H1 (cell line): Measurements from ENCODE around the gene LRRFIP1. TPM values are rescaled to one million over a fixed set of nuclear protein-coding genes. Genes with fewer than 3 reads are reported as not detected.
A peak's percentile ranks its signal among the peaks of the same experiment; 100 is the strongest.

Experiments
- CTCF ChIA-PET: fragments of 300-600 bp; sonication (Branson Sonifier 250); formaldehyde crosslinking; loops from one replicate; lab custom pipeline; 2021; ENCODE audit not compliant: partially characterized antibody; lab: Charles Lee
- POLR2A ChIA-PET: fragments of 300-600 bp; sonication (Branson Sonifier 250); formaldehyde crosslinking; loops from one replicate; lab custom pipeline; 2021; ENCODE audit warnings: inconsistent platforms; ENCODE audit not compliant: partially characterized antibody; lab: Charles Lee
- DNase-seq, 2 experiments: peaks; one replicate each; pipeline versions ENCODE4 v3.0.0 to v3.0.0-alpha.2; 2010 to 2022; ENCODE audit warnings: low spot score in 2 of 2, low read depth in 1 of 2, mixed read lengths in 1 of 2
- FAIRE-seq: peaks from 2 replicates; lab custom pipeline; 2011; peaks lifted over from hg19 to GRCh38; lab: Jason Lieb, UNC
- H2AFZ ChIP-seq: 2 replicates; pipeline ENCODE4 v1.8.1; 2012; ENCODE audit warnings: low read length, inconsistent platforms
- H2AK5ac ChIP-seq: 2 replicates; pipeline ENCODE4 v1.6.1; 2013; ENCODE audit warnings: low read depth, low read length
- H2BK120ac ChIP-seq: replicated peaks from 2 replicates; pipeline ENCODE3; 2013; ENCODE audit warnings: low read depth, low read length, inconsistent platforms
- H2BK12ac ChIP-seq: 2 replicates; pipeline ENCODE4 v1.6.1; 2013; ENCODE audit warnings: low read depth, low read length
- H2BK15ac ChIP-seq: 2 replicates; pipeline ENCODE4 v1.6.1; 2013; ENCODE audit warnings: low read length
- H2BK20ac ChIP-seq: 2 replicates; pipeline ENCODE4 v1.6.1; 2013; ENCODE audit warnings: low read length
- H2BK5ac ChIP-seq: 2 replicates; pipeline ENCODE4 v1.6.1; 2013; ENCODE audit warnings: low read depth, low read length
- H3K14ac ChIP-seq: 2 replicates; pipeline ENCODE4 v1.6.1; 2013; ENCODE audit warnings: inconsistent platforms; ENCODE audit not compliant: insufficient read length
- H3K18ac ChIP-seq: 2 replicates; pipeline ENCODE4 v1.6.1; 2013; ENCODE audit warnings: low read length; ENCODE audit errors: extremely low read depth
- H3K23ac ChIP-seq: 2 replicates; pipeline ENCODE4 v1.6.1; 2013; ENCODE audit warnings: inconsistent platforms; ENCODE audit not compliant: insufficient read length
- H3K23me2 ChIP-seq: 2 replicates; pipeline ENCODE4 v1.6.1; 2013; ENCODE audit warnings: low read depth, low read length
- H3K27ac ChIP-seq: 2 replicates; pipeline ENCODE4 v1.6.1; 2011; ENCODE audit warnings: low read depth, low read length, inconsistent platforms
- H3K27me3 ChIP-seq, 4 experiments: replicated peaks in 1 of 4; 1 replicate in 1 of 4; 2 replicates in 3 of 4; pipeline versions ENCODE4 v1.6.1 to v1.8.1; 2011 to 2013; ENCODE audit warnings: low read length in 3 of 4, mild to moderate bottlenecking in 3 of 4, inconsistent platforms in 2 of 4, mixed read lengths in 2 of 4, moderate library complexity in 1 of 4; ENCODE audit not compliant: control insufficient read depth in 3 of 4, insufficient read depth in 3 of 4; ENCODE audit errors: extremely low read depth in 1 of 4
- H3K36me3 ChIP-seq, 4 experiments: 2 replicates each; pipeline versions ENCODE4 v1.6.1 to v1.8.1; 2011 to 2013; ENCODE audit warnings: mild to moderate bottlenecking in 4 of 4, low read length in 3 of 4, moderate library complexity in 2 of 4, control low read depth in 1 of 4, inconsistent platforms in 1 of 4; ENCODE audit not compliant: insufficient read depth in 4 of 4, control insufficient read depth in 2 of 4
- H3K4ac ChIP-seq: replicated peaks from 2 replicates; pipeline ENCODE3; 2013; ENCODE audit warnings: low read length, low read depth, mixed read lengths, inconsistent platforms; ENCODE audit not compliant: insufficient read length
- H3K4me1 ChIP-seq, 4 experiments: replicated peaks in 1 of 4; 1 replicate in 1 of 4; 2 replicates in 3 of 4; pipeline versions ENCODE4 v1.6.1 to v1.8.1; 2011 to 2013; ENCODE audit warnings: low read length in 3 of 4, inconsistent platforms in 2 of 4, mixed read lengths in 1 of 4; ENCODE audit not compliant: insufficient read depth in 4 of 4, control insufficient read depth in 3 of 4
- H3K4me2 ChIP-seq, 2 experiments: 2 replicates each; pipeline versions ENCODE4 v1.6.1 to v1.8.1; 2011 to 2013; ENCODE audit warnings: low read depth in 2 of 2, low read length in 2 of 2, control low read depth in 1 of 2, inconsistent platforms in 1 of 2, mild to moderate bottlenecking in 1 of 2; ENCODE audit not compliant: insufficient read depth in 1 of 2
- H3K4me3 ChIP-seq, 4 experiments: fragments of 200-600, 300-600 bp in 1 of 4; sonication (generic), shearing (Covaris generic), sonication (Bioruptor Twin) in 1 of 4; 2 replicates each; pipeline versions ENCODE4 v1.5.1 to v1.8.1; 2011 to 2016; ENCODE audit warnings: low read length in 4 of 4, low read depth in 3 of 4, control low read depth in 2 of 4, inconsistent platforms in 2 of 4, mild to moderate bottlenecking in 2 of 4, mixed read lengths in 1 of 4, moderate library complexity in 1 of 4; ENCODE audit not compliant: insufficient read depth in 2 of 4; ENCODE audit errors: extremely low read depth in 1 of 4
- H3K56ac ChIP-seq: replicated peaks from 2 replicates; pipeline ENCODE3; 2013; ENCODE audit warnings: low read depth, mild to moderate bottlenecking, mixed read lengths, low read length, inconsistent platforms; ENCODE audit not compliant: insufficient read length
- H3K79me1 ChIP-seq: 2 replicates; pipeline ENCODE4 v1.6.1; 2013; ENCODE audit warnings: low read depth, low read length, control low read depth
- H3K79me2 ChIP-seq, 2 experiments: 2 replicates each; pipeline versions ENCODE4 v1.6.1 to v1.8.1; 2012 to 2013; ENCODE audit warnings: low read length in 2 of 2, mild to moderate bottlenecking in 2 of 2, inconsistent platforms in 1 of 2; ENCODE audit not compliant: insufficient read depth in 2 of 2, control insufficient read depth in 1 of 2
- H3K9ac ChIP-seq, 4 experiments: replicated peaks in 1 of 4; 1 replicate in 1 of 4; 2 replicates in 3 of 4; pipeline versions ENCODE4 v1.6.1 to v1.8.1; 2011 to 2013; ENCODE audit warnings: low read depth in 3 of 4, low read length in 3 of 4, control low read depth in 2 of 4, mild to moderate bottlenecking in 2 of 4, moderate library complexity in 2 of 4, inconsistent platforms in 1 of 4; ENCODE audit errors: extremely low read depth in 1 of 4
- H3K9me3 ChIP-seq, 2 experiments: 2 replicates each; pipeline versions ENCODE4 v1.6.1 to v1.8.1; 2012 to 2013; ENCODE audit warnings: mild to moderate bottlenecking in 2 of 2, moderate library complexity in 2 of 2, control low read depth in 1 of 2, inconsistent platforms in 1 of 2, low read depth in 1 of 2, low read length in 1 of 2, mixed read lengths in 1 of 2; ENCODE audit not compliant: insufficient read depth in 2 of 2
- H4K20me1 ChIP-seq, 2 experiments: replicated peaks in 1 of 2; 2 replicates each; pipeline versions ENCODE3 to v1.8.1; 2011 to 2013; ENCODE audit warnings: inconsistent platforms in 2 of 2, low read length in 2 of 2, mild to moderate bottlenecking in 1 of 2; ENCODE audit not compliant: insufficient read depth in 2 of 2, control insufficient read depth in 1 of 2
- H4K5ac ChIP-seq: 2 replicates; pipeline ENCODE4 v1.6.1; 2013; ENCODE audit warnings: low read length, low read depth, mixed read lengths, inconsistent platforms; ENCODE audit not compliant: insufficient read length
- H4K8ac ChIP-seq: 2 replicates; pipeline ENCODE4 v1.8.0; 2013; ENCODE audit warnings: mild to moderate bottlenecking, moderate library complexity, low read length, inconsistent platforms; ENCODE audit not compliant: insufficient read depth; ENCODE audit errors: extremely low read depth
- H4K91ac ChIP-seq: replicated peaks from 2 replicates; pipeline ENCODE3; 2013; ENCODE audit warnings: low read length, mixed read lengths, inconsistent platforms; ENCODE audit not compliant: insufficient read length
- BCL11A ChIP-seq, 2 experiments: IDR thresholded peaks; one replicate each; pipeline ENCODE4 v1.6.1; 2011; ENCODE audit warnings: low read depth in 2 of 2, low read length in 2 of 2, mild to moderate bottlenecking in 2 of 2
- GTF2F1 ChIP-seq: IDR thresholded peaks from 2 replicates; pipeline ENCODE4 v1.6.1; 2012; ENCODE audit warnings: low read depth, low read length, improper control_type of control experiment, borderline replicate concordance
- KDM5A ChIP-seq: fragments of 200-600 bp; IDR thresholded peaks from 2 replicates; pipeline ENCODE4 v1.7.1; 2012; ENCODE audit warnings: mild to moderate bottlenecking, low read length, inconsistent platforms, mixed read lengths
- POLR2A ChIP-seq, 2 experiments: IDR thresholded peaks; 1 replicate in 1 of 2; 2 replicates in 1 of 2; pipeline ENCODE4 v1.6.1; 2011; ENCODE audit warnings: low read depth in 2 of 2, low read length in 2 of 2, mild to moderate bottlenecking in 2 of 2; ENCODE audit errors: control extremely low read depth in 1 of 2
- POLR2AphosphoS5 ChIP-seq: IDR thresholded peaks from 2 replicates; pipeline ENCODE4 v1.6.1; 2011; ENCODE audit warnings: low read depth, low read length
- SAP30 ChIP-seq: fragments of 300-600 bp; sonication (generic); IDR thresholded peaks from 2 replicates; pipeline ENCODE4 v1.7.1; 2012; ENCODE audit warnings: low read length, moderate library complexity, mild to moderate bottlenecking, inconsistent platforms; ENCODE audit not compliant: insufficient read depth, insufficient replicate concordance
- SP1 ChIP-seq: IDR thresholded peaks from 2 replicates; pipeline ENCODE4 v1.6.1; 2011; ENCODE audit warnings: low read depth, low read length
- WGBS, 2 experiments: shearing (Covaris generic) in 1 of 2; methylation state at CpG; one replicate each; pipeline versions ENCODE4 v1.1.6 to v1.1.7; 2013 to 2015; ENCODE audit warnings: low lambda C conversion rate in 2 of 2, mixed read lengths in 2 of 2, inconsistent platforms in 1 of 2, low coverage in 1 of 2, missing lambda C conversion rate in 1 of 2; ENCODE audit not compliant: insufficient replicate concordance in 2 of 2, insufficient coverage in 1 of 2, insufficient read length in 1 of 2; ENCODE audit errors: extremely low coverage in 1 of 2, missing lambda C conversion rate in 1 of 2; 5-methylcytosine and 5-hydroxymethylcytosine counted together
- polyA plus RNA-seq, 7 experiments: library from polyadenylated mRNA; depleted of rRNA in 3 of 7; stranded (reverse) in 5 of 7; unstranded in 2 of 7; fragments of >200 nt in 5 of 7; fragments of 200-250 nt in 2 of 7; gene quantifications; 1 replicate in 5 of 7; 2 replicates in 1 of 7; 4 replicates in 1 of 7; pipeline versions ENCODE4 v1.2.1 to v1.2.3, GENCODE V29; 2011 to 2013; ENCODE audit warnings: missing spikeins in 2 of 7, mixed read lengths in 2 of 7
- total RNA-seq: library from RNA; stranded (reverse); fragmentation: NEBNext Ultra II Directional; extraction: Animal tissue kit (Norgen Biotek cat#: 25700); gene quantifications from 2 replicates; pipeline ENCODE4 v1.2.1, GENCODE V29; 2021

The LRRFIP1 gene
- total and polyA plus RNA-seq, 2 of the 8 experiments (the other 6 are each of a cell fraction or from before 2014, with no cell fraction given) = 12.1 to 75.8 TPM

DNA sequence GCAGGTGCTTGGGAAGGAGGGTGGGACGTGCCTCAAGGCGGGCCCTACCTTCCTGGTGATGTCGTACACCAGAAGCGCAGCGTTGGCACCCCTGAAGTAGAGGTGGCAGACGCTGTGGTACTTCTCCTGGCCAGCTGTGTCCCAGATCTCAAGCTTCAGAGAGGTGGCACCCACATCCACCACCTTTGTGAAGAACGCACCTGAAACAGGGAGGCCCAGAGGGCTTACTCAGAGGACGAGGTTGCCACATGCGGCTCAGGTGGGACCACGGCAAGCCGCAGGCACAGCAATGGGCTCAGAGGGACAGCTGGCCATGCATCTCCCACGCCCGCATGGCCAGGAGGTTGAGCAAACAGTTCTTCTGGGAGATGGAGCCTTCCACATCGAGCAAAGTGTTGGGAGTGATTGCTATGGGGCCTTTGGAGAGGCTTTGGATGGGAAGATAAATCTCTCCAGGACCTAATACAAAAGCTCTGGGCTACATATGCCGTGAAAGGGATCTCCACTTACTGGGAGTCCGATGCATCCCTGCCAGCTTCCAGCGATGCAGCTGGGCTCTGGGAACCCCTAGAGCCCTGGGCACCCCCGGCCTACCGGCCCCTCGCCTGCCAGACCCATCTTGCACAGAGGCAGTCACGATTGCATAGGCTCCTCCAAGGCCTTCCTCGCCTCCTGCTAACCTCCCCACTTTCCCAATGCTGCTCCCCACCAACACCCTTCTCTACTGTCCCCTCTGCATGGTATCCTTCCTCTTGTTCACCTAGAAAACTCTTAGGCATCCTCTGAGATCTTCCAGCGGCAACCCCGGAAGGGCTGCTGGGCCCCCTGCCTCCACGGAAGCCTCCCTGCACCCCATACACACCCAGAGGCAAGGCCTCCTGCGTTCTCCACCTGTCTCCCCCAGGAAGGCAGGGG lies 49.2 kb upstream of the LRRFIP1 start:
- Histone ChIP-seq H3K36me3 (peaks cover 0 to 5% (median 1%) of the 10 kb centered on the region in 4 experiments; a peak in 2 of 8 replicates), H2BK5ac (no peak overlapping the region), H3K4ac (no peak overlapping the region), H3K18ac (no peak overlapping the region), H3K4me3 (no peak overlapping the region), H2BK15ac (no peak overlapping the region), H3K27me3 (no peaks in the 10 kb centered on the region), H4K8ac (no peak overlapping the region), H3K27ac (no peak overlapping the region), H3K14ac (no peak overlapping the region), H3K56ac (no peak overlapping the region), H3K23ac (no peak overlapping the region), H4K5ac (no peak overlapping the region), H2BK20ac (no peak overlapping the region), H3K79me1 (no peaks in the 10 kb centered on the region; the same call in 1 of the 2 replicates), H3K79me2 (no peaks in the 10 kb centered on the region), H2AK5ac (no peak overlapping the region), H3K4me2 (no peak overlapping the region), H3K9ac (no peak overlapping the region), H3K23me2 (no peaks in the 10 kb centered on the region; the same call in 1 of the 2 replicates), H2BK12ac (0 out of 2 replicates have a peak overlapping the region, but pooled peaks have one; percentile 9), H4K91ac (no peak overlapping the region), H4K20me1 (peaks cover 3% of the 10 kb centered on the region in 2 experiments), H2AFZ (no peak overlapping the region), H3K4me1 (peaks cover 0 to 10% (median 7%) of the 10 kb centered on the region in 4 experiments; a peak in 5 of 7 replicates), H2BK120ac (no peak overlapping the region), H3K9me3 (no peaks in the 10 kb centered on the region)
- TF ChIP-seq SAP30 (no peak), GTF2F1 (no peak), POLR2AphosphoS5 (peak; percentile 54; the same call in 1 of the 2 replicates), POLR2A (IDR thresholded peaks at IDR 0.05; ENCODE audit: control extremely low read depth in 1 of 2, low read depth in 2 of 2, low read length in 2 of 2) (peak in 1 of 2 experiments; percentile 6; a peak in 1 of 3 replicates), BCL11A (IDR thresholded peaks at IDR 0.05; ENCODE audit: low read depth in 2 of 2, low read length in 2 of 2) (no peak), SP1 (no peak), KDM5A (no peak)
- DNase-seq (no peak), FAIRE-seq (no peak)
- WGBS, 2 experiments = 92% methylated on average over 25 of the region's 26 CpGs; no CpG with 5 or more reads in 1 of the 2 experiments
- ChIA-PET POLR2A (interaction anchor here (1.2 to 1.7 kb wide), 3 partner anchors 7 to 25 kb away, joined by 3 to 5 read pairs (median 4); no protein-coding TSS in a partner anchor), CTCF (interaction anchor here (1.2 to 8.1 kb wide), 4 partner anchors 12 to 109 kb away, joined by 3 to 107 read pairs (median 4); partner anchors contain the start of gene RAB17)
